ENCODE measurements around the gene ADGRB2.

ADGRB2 gene

GRCh38 chr1:31764312-31765040 lies at the start of gene ADGRB2:
ADGRB2 (minus strand) TSS chr1:31764340; CDS start chr1:31757221, 7,119 bp downstream.
- no peak for DNase-seq (ENCODE audit: low spot score)

- DNase-seq (ENCODE audit: low spot score), result no peak
These were observed 48.2 kb upstream of the ADGRB2 start for GRCh38 chr1:31812158-31812829.

GRCh38 chr1:31811605-31812004 lies 47.5 kb upstream of the ADGRB2 start:
- no peak for DNase-seq (ENCODE audit: low spot score)

GRCh38 chr1:31809698-31810097 lies 45.6 kb upstream of the ADGRB2 start:
- DNase-seq (ENCODE audit: low spot score), result no peak

- DNase-seq (ENCODE audit: low spot score), result no peak
These were observed 43.3 kb upstream of the ADGRB2 start for GRCh38 chr1:31807273-31808048.

- DNase-seq (ENCODE audit: low spot score), result no peak
These were observed 41.2 kb upstream of the ADGRB2 start for GRCh38 chr1:31805318-31805717.

GRCh38 chr1:31804098-31804497 lies 40.0 kb upstream of the ADGRB2 start:
- DNase-seq (ENCODE audit: low spot score), result no peak

GRCh38 chr1:31803610-31804009 lies 39.5 kb upstream of the ADGRB2 start:
- DNase-seq (ENCODE audit: low spot score), result no peak

GRCh38 chr1:31802190-31803150 lies 38.3 kb upstream of the ADGRB2 start:
- no peak for DNase-seq (ENCODE audit: low spot score)

GRCh38 chr1:31801458-31801857 lies 37.3 kb upstream of the ADGRB2 start:
- DNase-seq (ENCODE audit: low spot score), result no peak

- DNase-seq (ENCODE audit: low spot score), result no peak
These were observed 36.5 kb upstream of the ADGRB2 start for GRCh38 chr1:31800674-31800967.

- DNase-seq (ENCODE audit: low spot score), result no peak
These were observed 35.9 kb upstream of the ADGRB2 start for GRCh38 chr1:31799895-31800673.

- no peak for DNase-seq (ENCODE audit: low spot score)
These were observed 35.2 kb upstream of the ADGRB2 start for GRCh38 chr1:31799196-31799894.

- peak; percentile 99 for DNase-seq (ENCODE audit: low spot score)
These were observed 34.5 kb upstream of the ADGRB2 start for GRCh38 chr1:31798433-31799195.

- DNase-seq (ENCODE audit: low spot score), result no peak
These were observed 33.9 kb upstream of the ADGRB2 start for GRCh38 chr1:31798086-31798432.

GRCh38 chr1:31797216-31797615 lies 33.1 kb upstream of the ADGRB2 start:
- no peak for DNase-seq (ENCODE audit: low spot score)

GRCh38 chr1:31796707-31797106 lies 32.6 kb upstream of the ADGRB2 start:
- DNase-seq (ENCODE audit: low spot score), result peak; percentile 38

GRCh38 chr1:31795801-31796621 lies 31.9 kb upstream of the ADGRB2 start:
- peak; percentile 62 for DNase-seq (ENCODE audit: low spot score)

GRCh38 chr1:31795096-31795675 lies 31.0 kb upstream of the ADGRB2 start:
- no peak for DNase-seq (ENCODE audit: low spot score)
